ENCODE measurements around the gene STXBP4. TPM values are rescaled to one million over a fixed set of nuclear protein-coding genes. Genes with fewer than 3 reads are reported as not detected.

STXBP4 gene
- total and polyA plus RNA-seq, 2 donors (not counting 3 experiments of a cell fraction or from before 2014, with no cell fraction given): 1.9 to 12.9 TPM

GRCh38 chr17:55210292-55210691 lies 241.7 kb downstream of the STXBP4 start:
- H3K36me3 ChIP-seq (ENCODE audit: control insufficient read depth in 2 of 2, extremely low read depth in 1 of 2, insufficient read depth in 2 of 2, low read length in 2 of 2): no peaks in the 10 kb centered on the region
- H3K4me1 ChIP-seq (ENCODE audit: control insufficient read depth, extremely low read depth, insufficient read depth, low read length): no peaks in the 10 kb centered on the region
- no peak overlapping the region for H3K9ac ChIP-seq (replicated peaks; ENCODE audit: extremely low read depth, insufficient read depth, low read length)
- H3K27ac ChIP-seq (ENCODE audit: insufficient read depth, low read depth, low read length): no peak overlapping the region
- H3K9me3 ChIP-seq (replicated peaks; ENCODE audit: control insufficient read depth, insufficient read depth, low read length): no peaks in the 10 kb centered on the region
- DNase-seq (ENCODE audit: low read depth, low spot score) (no peak), FAIRE-seq (no peak)
- dilution Hi-C loops (cut with MboI; ENCODE audit: extremely low pct_ligation_motif_present, low sequenced_read_pairs) (no loop called here), intact Hi-C loops (cut with micrococcal nuclease) (no loop called here)
- no TSS peak for BruUV-seq (replicated peaks)
- H4K20me1 ChIP-seq (replicated peaks; ENCODE audit: control insufficient read depth, extremely low read depth, insufficient read depth, low read length): no peaks in the 10 kb centered on the region
- CTCF ChIA-PET: interaction anchor here (0.7 kb wide), 1 partner anchor 43 kb away, joined by 3 read pairs; no protein-coding TSS in a partner anchor
- no peak overlapping the region for H3K4me2 ChIP-seq (ENCODE audit: insufficient read depth, low read length)
- H3K9me1 ChIP-seq (replicated peaks; ENCODE audit: control insufficient read depth, extremely low read depth, insufficient read depth, low read length): no peaks in the 10 kb centered on the region
- TF ChIP-seq EZH2 (IDR thresholded peaks at IDR 0.05; ENCODE audit: borderline replicate concordance, low read depth, low read length, severe bottlenecking) (no peak), MAX (IDR thresholded peaks at IDR 0.05; ENCODE audit: insufficient read depth, insufficient read length) (no peak), FOS (IDR thresholded peaks at IDR 0.05; ENCODE audit: borderline replicate concordance, insufficient read depth, low read length) (no peak), GATA2 (IDR thresholded peaks at IDR 0.05; ENCODE audit: insufficient read depth, insufficient read length, low read depth, low read length) (no peak), JUN (IDR thresholded peaks at IDR 0.05; ENCODE audit: borderline replicate concordance, insufficient read depth, insufficient read length, low read depth) (no peak), POLR2A (IDR thresholded peaks at IDR 0.05; ENCODE audit: low read depth, low read length) (no peak), POLR2AphosphoS5 (IDR thresholded peaks at IDR 0.05; ENCODE audit: insufficient read depth, low read depth, low read length) (no peak), MYC (IDR thresholded peaks at IDR 0.05; ENCODE audit: low read depth, low read length) (no peak), CTCF (IDR thresholded peaks at IDR 0.05; ENCODE audit: extremely low read depth in 1 of 2, insufficient read depth in 1 of 2, low read depth in 1 of 2, low read length in 2 of 2) (no peak)
- no peaks in the 10 kb centered on the region for H3K27me3 ChIP-seq (ENCODE audit: control insufficient read depth in 2 of 2, insufficient read depth in 2 of 2, low read length in 2 of 2)
- H3K4me3 ChIP-seq (replicated peaks in 1 of 3; ENCODE audit: insufficient read depth in 1 of 3, low read depth in 1 of 3, low read length in 3 of 3): no peak overlapping the region
- no peak overlapping the region for H2AFZ ChIP-seq (ENCODE audit: low read depth, low read length)
- no peaks in the 10 kb centered on the region for H3K79me2 ChIP-seq (ENCODE audit: control insufficient read depth, insufficient read depth, low read length)
- POLR2A ChIA-PET: interaction anchor here (0.6 kb wide), 1 partner anchor 1546 kb away, joined by 3 read pairs; no protein-coding TSS in a partner anchor
